Left lung (tissue), 10 donors: ENCODE measurements around the gene NUMB. TPM values are rescaled to one million over a fixed set of nuclear protein-coding genes. Genes with fewer than 3 reads are reported as not detected.

Source experiments
- ATAC-seq: fragments of 200-7000 bp; cut with Tn5 transposase; one replicate; pipeline ENCODE4 v1.9.1; 2020; ENCODE audit warnings: moderate library complexity
- DNase-seq, 4 donors: peaks; one replicate each; pipeline ENCODE4 v3.0.0-alpha.2; 2013 to 2020
- H3K27ac ChIP-seq, 2 donors: fragments of 200-600 bp; sonication (generic) in 1 of 2; one replicate each; pipeline versions ENCODE4 v1.5.0 to v1.8.0; 2020 to 2021
- H3K27me3 ChIP-seq, 2 donors: fragments of 200-600 bp; sonication (generic) in 1 of 2; one replicate each; pipeline versions ENCODE4 v1.5.0 to v1.8.0; 2020 to 2021
- H3K36me3 ChIP-seq, 2 donors: fragments of 200-600 bp; sonication (generic) in 1 of 2; one replicate each; pipeline versions ENCODE4 v1.5.0 to v1.8.0; 2020 to 2021
- H3K4me1 ChIP-seq, 2 donors: fragments of 200-600 bp; one replicate each; pipeline ENCODE4 v1.8.0; 2021
- H3K4me3 ChIP-seq, 2 donors: fragments of 200-600 bp; sonication (generic) in 1 of 2; one replicate each; pipeline versions ENCODE4 v1.5.0 to v1.8.0; 2020 to 2021; ENCODE audit warnings: mild to moderate bottlenecking in 1 of 2
- H3K9me3 ChIP-seq, 2 donors: fragments of 200-600 bp; sonication (generic) in 1 of 2; one replicate each; pipeline versions ENCODE4 v1.5.0 to v1.8.0; 2020 to 2021
- CTCF ChIP-seq, 2 donors: fragments of 200-600 bp; sonication (generic) in 1 of 2; IDR thresholded peaks; one replicate each; pipeline versions ENCODE4 v1.5.0 to v1.8.0; 2021; ENCODE audit warnings: antibody characterized with exemption in 2 of 2
- intact Hi-C, 2 donors: fragments of 100-400 bp; cut with DNase I; formaldehyde crosslinking; loops; one replicate each; pipeline versions ENCODE4 v1.11.2 to v1.14.2; 2022
- polyA plus RNA-seq, 6 donors: library from polyadenylated mRNA; unstranded; fragments of 120-200 nt; gene quantifications; one replicate each; pipeline ENCODE4 v1.2.1, GENCODE V29; 2013; ENCODE audit not compliant: insufficient read length in 6 of 6
- total RNA-seq, 2 donors: library from RNA; stranded (reverse); fragmentation: NEBNext Ultra II Directional; extraction: Animal tissue kit (Norgen Biotek cat#: 25700); gene quantifications; one replicate each; pipeline ENCODE4 v1.2.1, GENCODE V29; 2021
- donor health status: DM: no; HTN: yes; CAD: no.
- donor health status: DM: no; HTN: no; CAD: no.

Gene NUMB
- total and polyA plus RNA-seq, 8 donors = 91.0 to 121 (median 105) TPM

- Histone ChIP-seq H3K9me3 (no peaks in the 10 kb centered on the region), H3K4me1 (peaks cover 9 to 84% of the 10 kb centered on the region in 2 donors), H3K4me3 (peak overlapping the region in 1 of 2 donors; percentile 30), H3K27ac (peak overlapping the region; percentile 71 to 91), H3K27me3 (no peaks in the 10 kb centered on the region), H3K36me3 (no peaks in the 10 kb centered on the region)
- intact Hi-C loops = no loop called here
- TF ChIP-seq CTCF (IDR thresholded peaks at IDR 0.05) = no peak
- ATAC-seq = no peak
- no peak for DNase-seq
Observed at GRCh38 chr14:73461478-73462047, 3.2 kb upstream of the NUMB start.

- intact Hi-C loops = no loop called here
- TF ChIP-seq CTCF (IDR thresholded peaks at IDR 0.05) = no peak
- no peak overlapping the region for H3K4me3 ChIP-seq
- no peaks in the 10 kb centered on the region for H3K9me3 ChIP-seq
- no peaks in the 10 kb centered on the region for H3K27me3 ChIP-seq
- H3K4me1 ChIP-seq = peaks cover 8 to 84% of the 10 kb centered on the region in 2 donors
- H3K36me3 ChIP-seq = no peaks in the 10 kb centered on the region
- peak overlapping the region; percentile 49 to 91 for H3K27ac ChIP-seq
- ATAC-seq (no peak), DNase-seq (peak in 1 of 4 donors; percentile 40)
Observed at GRCh38 chr14:73460691-73461127, 2.4 kb upstream of the NUMB start.

- H3K27ac ChIP-seq = peak overlapping the region; percentile 49 to 91
- H3K4me1 ChIP-seq = peaks cover 10 to 84% of the 10 kb centered on the region in 2 donors
- intact Hi-C loops = no loop called here
- H3K9me3 ChIP-seq = no peaks in the 10 kb centered on the region
- TF ChIP-seq CTCF (IDR thresholded peaks at IDR 0.05) = no peak
- H3K27me3 ChIP-seq = no peaks in the 10 kb centered on the region
- no peak overlapping the region for H3K4me3 ChIP-seq
- H3K36me3 ChIP-seq = no peaks in the 10 kb centered on the region
- ATAC-seq = no peak
- no peak for DNase-seq
Observed at GRCh38 chr14:73459959-73460358, 1.6 kb upstream of the NUMB start.

- Histone ChIP-seq H3K4me1 (peaks cover 14 to 84% of the 10 kb centered on the region in 2 donors), H3K36me3 (no peaks in the 10 kb centered on the region), H3K9me3 (no peaks in the 10 kb centered on the region), H3K27me3 (no peaks in the 10 kb centered on the region), H3K27ac (peak overlapping the region; percentile 91 to 92), H3K4me3 (peak overlapping the region; percentile 71 to 89)
- ATAC-seq = peak; percentile 22
- intact Hi-C loops = no loop called here
- TF ChIP-seq CTCF (IDR thresholded peaks at IDR 0.05) = no peak
- DNase-seq = peak in 1 of 4 donors; percentile 60
Observed at GRCh38 chr14:73457924-73458182, 493 bp downstream of the NUMB start.

GRCh38 chr14:73457041-73457923 lies 1.1 kb downstream of the NUMB start:
- TF ChIP-seq CTCF (IDR thresholded peaks at IDR 0.05) = no peak
- Histone ChIP-seq H3K9me3 (no peaks in the 10 kb centered on the region), H3K4me1 (peaks cover 18 to 84% of the 10 kb centered on the region in 2 donors), H3K27ac (peak overlapping the region; percentile 91 to 92), H3K4me3 (peak overlapping the region; percentile 71 to 89), H3K36me3 (no peaks in the 10 kb centered on the region), H3K27me3 (no peaks in the 10 kb centered on the region)
- peak in 2 of 4 donors; percentile 55 to 82 for DNase-seq
- intact Hi-C loops = no loop called here
- ATAC-seq = peak; percentile 14
